Posterior vena cava (tissue), 2 donors: ENCODE data around the gene LDAF1. TPM values are rescaled to one million over a fixed set of nuclear protein-coding genes. Genes with fewer than 3 reads are reported as not detected.
"Not testable (repeated sequence)": the region's sequence is repeated elsewhere in the genome, so short reads cannot be mapped to it uniquely, and the experiment has no call there.

Source experiments
- DNase-seq: peaks from one replicate; pipeline ENCODE4 v3.0.0-alpha.2; 2020; ENCODE audit warnings: low spot score
- intact Hi-C, 2 donors: fragments of 100-400 bp; cut with DNase I; formaldehyde crosslinking; loops; one replicate each; pipeline versions ENCODE4 v1.14.1 to v1.14.2; 2022 to 2023
- total RNA-seq, 2 donors: library from RNA; stranded (reverse); fragmentation: NEBNext Ultra II Directional; extraction: Animal tissue kit (Norgen Biotek cat#: 25700); gene quantifications; one replicate each; pipeline ENCODE4 v1.2.1, GENCODE V29; 2021
- donor health status: DM: yes; HTN: yes; CAD: no.
- donor health status: DM: yes; HTN: yes; CAD: no.

The LDAF1 gene
- total RNA-seq, 2 donors from 2014 or later: 39.8 to 49.6 TPM

GRCh38 chr16:21159281-21159951 lies 942 bp downstream of the LDAF1 start:
- intact Hi-C loops: loop anchor here in 1 of 2 donors (2.0 kb wide), 1 partner anchor 141 kb away; no protein-coding TSS in a partner anchor
- DNase-seq: peak; percentile 83

- intact Hi-C loops: no loop called here
- no peak for DNase-seq
These were observed 1.8 kb downstream of the LDAF1 start for GRCh38 chr16:21160276-21160675.

GRCh38 chr16:21161211-21161610 lies 2.7 kb downstream of the LDAF1 start:
- no peak for DNase-seq
- intact Hi-C loops: no loop called here

GRCh38 chr16:21162661-21163151 lies 4.2 kb downstream of the LDAF1 start:
- intact Hi-C loops: no loop called here
- DNase-seq: no peak

GRCh38 chr16:21163576-21163975 lies 5.1 kb downstream of the LDAF1 start:
- intact Hi-C loops: no loop called here
- no peak for DNase-seq

- no peak for DNase-seq
- intact Hi-C loops: no loop called here
These were observed 6.2 kb downstream of the LDAF1 start for GRCh38 chr16:21164521-21165168.

GRCh38 chr16:21166561-21166961 lies 8.1 kb downstream of the LDAF1 start:
- no peak for DNase-seq
- intact Hi-C loops: no loop called here

- no peak for DNase-seq
- intact Hi-C loops: no loop called here
These were observed 8.9 kb downstream of the LDAF1 start for GRCh38 chr16:21167360-21167759.

GRCh38 chr16:21167929-21168602 lies 9.6 kb downstream of the LDAF1 start:
- no peak for DNase-seq
- intact Hi-C loops: no loop called here

- intact Hi-C loops: no loop called here
- DNase-seq: no peak
These were observed 10.9 kb downstream of the LDAF1 start for GRCh38 chr16:21169249-21169981.

GRCh38 chr16:21170116-21170515 lies 11.6 kb downstream of the LDAF1 start:
- DNase-seq, intact Hi-C loops: not testable (repeated sequence)

GRCh38 chr16:21172650-21173049 lies 14.2 kb downstream of the LDAF1 start:
- no peak for DNase-seq
- intact Hi-C loops: no loop called here

GRCh38 chr16:21175397-21175796 lies 16.9 kb downstream of the LDAF1 start:
- DNase-seq: no peak
- intact Hi-C loops: no loop called here

GRCh38 chr16:21179126-21179982 lies 20.9 kb downstream of the LDAF1 start:
- intact Hi-C loops: no loop called here
- no peak for DNase-seq

GRCh38 chr16:21179983-21180365 lies 21.5 kb downstream of the LDAF1 start:
- intact Hi-C loops: loop anchor here in 1 of 2 donors (10.0 kb wide), 1 partner anchor 115 kb away; no protein-coding TSS in a partner anchor
- DNase-seq: no peak

GRCh38 chr16:21183995-21184394 lies 25.5 kb downstream of the LDAF1 start:
- intact Hi-C loops: loop anchor here in 1 of 2 donors (10.0 kb wide), 1 partner anchor 111 kb away; no protein-coding TSS in a partner anchor
- DNase-seq: no peak

GRCh38 chr16:21184834-21185233 lies 26.4 kb downstream of the LDAF1 start:
- DNase-seq: no peak
- intact Hi-C loops: loop anchor here (5.0 to 10.0 kb wide), 2 partner anchors 110 to 117 kb away; no protein-coding TSS in a partner anchor

GRCh38 chr16:21185659-21186325 lies 27.3 kb downstream of the LDAF1 start:
- DNase-seq: no peak
- intact Hi-C loops: loop anchor here (5.0 to 10.0 kb wide), 2 partner anchors 109 to 117 kb away; no protein-coding TSS in a partner anchor
